Fibroblast of villous mesenchyme (primary cell): ENCODE measurements around the gene BNC2. TPM values are rescaled to one million over a fixed set of nuclear protein-coding genes. Genes with fewer than 3 reads are reported as not detected.

Source experiments
- DNase-seq: peaks from one replicate; pipeline ENCODE4 v3.0.0-alpha.2; 2010; ENCODE audit warnings: low read depth
- H3K4me3 ChIP-seq: 2 replicates; pipeline ENCODE4 v1.5.1; 2011; ENCODE audit warnings: low read depth, mild to moderate bottlenecking, low read length
- total RNA-seq: library from RNA; depleted of rRNA; stranded (reverse); fragments of >200 nt; gene quantifications from 2 replicates; pipeline ENCODE4 v1.2.3, GENCODE V29; 2012
- TF ChIP-seq, protein P1 (sequence below): IDR thresholded peaks from 2 replicates; pipeline ENCODE4 v1.5.1; 2012; ENCODE audit warnings: low read depth, mild to moderate bottlenecking, low read length; ENCODE audit not compliant: insufficient read depth

BNC2 gene
- total RNA-seq, 1 donor = 33.7 TPM

DNA sequence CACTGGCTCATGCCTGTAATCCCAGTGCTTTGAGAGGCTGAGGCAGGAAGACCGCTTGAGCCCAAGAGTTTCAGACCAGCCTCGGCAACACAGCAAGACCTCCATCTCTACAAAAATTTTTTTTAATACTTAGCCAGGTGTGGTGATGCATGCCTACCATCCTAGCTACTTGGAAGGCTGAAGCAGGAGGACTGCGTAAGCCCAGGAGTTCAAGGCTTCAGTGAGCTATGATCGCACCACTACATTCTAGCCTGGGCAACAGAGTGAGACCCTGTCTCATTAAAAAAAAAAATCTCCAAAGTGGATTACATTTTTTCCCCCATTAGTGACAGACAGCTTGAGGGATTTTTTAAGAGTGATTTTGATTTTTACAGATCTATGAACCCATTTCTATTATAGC, 230.8 kb downstream of the BNC2 start:
- TF ChIP-seq, protein P1, sequence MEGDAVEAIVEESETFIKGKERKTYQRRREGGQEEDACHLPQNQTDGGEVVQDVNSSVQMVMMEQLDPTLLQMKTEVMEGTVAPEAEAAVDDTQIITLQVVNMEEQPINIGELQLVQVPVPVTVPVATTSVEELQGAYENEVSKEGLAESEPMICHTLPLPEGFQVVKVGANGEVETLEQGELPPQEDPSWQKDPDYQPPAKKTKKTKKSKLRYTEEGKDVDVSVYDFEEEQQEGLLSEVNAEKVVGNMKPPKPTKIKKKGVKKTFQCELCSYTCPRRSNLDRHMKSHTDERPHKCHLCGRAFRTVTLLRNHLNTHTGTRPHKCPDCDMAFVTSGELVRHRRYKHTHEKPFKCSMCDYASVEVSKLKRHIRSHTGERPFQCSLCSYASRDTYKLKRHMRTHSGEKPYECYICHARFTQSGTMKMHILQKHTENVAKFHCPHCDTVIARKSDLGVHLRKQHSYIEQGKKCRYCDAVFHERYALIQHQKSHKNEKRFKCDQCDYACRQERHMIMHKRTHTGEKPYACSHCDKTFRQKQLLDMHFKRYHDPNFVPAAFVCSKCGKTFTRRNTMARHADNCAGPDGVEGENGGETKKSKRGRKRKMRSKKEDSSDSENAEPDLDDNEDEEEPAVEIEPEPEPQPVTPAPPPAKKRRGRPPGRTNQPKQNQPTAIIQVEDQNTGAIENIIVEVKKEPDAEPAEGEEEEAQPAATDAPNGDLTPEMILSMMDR = no peak
- no peak overlapping the region for H3K4me3 ChIP-seq

DNA sequence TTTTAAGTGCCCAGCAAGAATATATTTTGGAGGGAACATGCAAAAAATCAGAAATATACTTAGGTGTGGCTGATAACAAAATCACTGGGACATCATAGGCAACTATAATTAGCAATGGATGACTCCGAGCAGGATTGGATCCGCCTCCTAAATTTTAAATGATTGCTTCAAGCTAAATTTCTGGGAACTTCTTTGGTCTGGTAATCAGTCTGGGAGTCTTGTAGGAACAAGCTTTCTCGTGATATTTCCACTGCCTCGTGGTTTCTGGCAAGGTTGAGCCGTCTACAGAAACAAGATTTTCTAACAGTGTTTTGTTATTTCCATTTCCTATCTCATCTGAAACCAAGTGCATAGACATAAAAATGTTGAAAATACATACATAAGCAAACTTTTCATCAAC, 232.6 kb downstream of the BNC2 start:
- TF ChIP-seq, protein P1 = no peak
- H3K4me3 ChIP-seq = no peak overlapping the region
- no peak for DNase-seq

More for the DNA sequence above, 230.8 kb downstream of the BNC2 start:
- DNase-seq = no peak

DNA sequence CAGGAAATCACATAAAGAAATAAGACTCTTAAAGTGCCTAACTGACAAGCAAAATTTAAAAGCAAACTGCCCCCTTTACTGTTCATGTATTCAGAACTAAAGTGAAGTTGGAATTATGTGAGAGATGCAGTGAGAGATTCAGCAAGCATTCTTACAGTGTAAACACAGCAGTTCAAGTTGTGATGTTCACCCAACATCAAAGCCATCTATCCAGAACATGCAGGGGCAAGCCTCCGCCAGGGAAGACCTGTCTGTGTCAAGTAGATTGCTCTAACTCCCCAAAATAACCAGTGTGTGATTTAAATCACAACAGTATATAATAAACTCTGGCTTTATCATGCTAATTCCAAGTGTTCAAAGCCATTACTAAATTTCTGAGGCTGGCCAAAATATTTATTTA, 233.3 kb downstream of the BNC2 start:
- DNase-seq = no peak
- H3K4me3 ChIP-seq = no peak overlapping the region
- TF ChIP-seq, protein P1 = no peak

DNA sequence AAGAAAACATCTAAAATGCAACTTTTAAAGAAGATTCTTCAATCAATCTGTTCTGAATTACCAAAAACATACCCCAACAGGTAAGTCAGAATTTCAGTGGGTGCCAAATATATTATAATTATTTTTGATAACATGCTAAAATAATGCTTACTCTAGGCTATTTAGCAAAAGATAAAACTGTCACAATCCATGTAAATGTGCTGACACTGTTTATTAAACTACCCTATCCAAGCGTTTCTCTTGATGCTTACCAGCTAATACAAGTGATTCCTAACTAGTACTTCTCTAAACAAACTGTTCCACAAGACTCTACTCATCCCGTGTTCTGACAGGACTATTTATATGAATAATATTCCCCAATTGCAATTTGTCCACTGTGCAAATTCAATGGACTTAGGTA, 236.7 kb downstream of the BNC2 start:
- TF ChIP-seq, protein P1 = no peak
- H3K4me3 ChIP-seq = no peak overlapping the region
- DNase-seq = no peak

DNA sequence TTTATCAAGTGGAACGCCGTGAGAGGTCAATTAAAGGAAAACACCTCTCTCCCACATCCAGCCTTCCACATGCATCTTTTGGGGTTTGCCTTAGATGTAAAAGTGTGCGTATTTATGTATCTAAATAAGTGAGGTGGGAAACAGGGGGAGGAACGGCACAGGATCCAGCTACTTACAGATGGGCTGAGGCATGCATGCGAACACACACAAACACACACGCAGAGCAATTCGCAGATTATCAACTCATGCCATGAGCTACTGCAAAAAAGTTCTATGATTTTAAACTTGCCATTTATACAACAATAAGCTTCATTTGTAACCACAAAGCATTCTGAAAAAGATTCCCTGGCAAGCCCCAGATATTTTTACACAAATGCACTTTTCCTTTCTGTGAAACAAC, 242.1 kb downstream of the BNC2 start:
- no peak for DNase-seq
- TF ChIP-seq, protein P1 = no peak
- H3K4me3 ChIP-seq = peak overlapping the region; percentile 5

DNA sequence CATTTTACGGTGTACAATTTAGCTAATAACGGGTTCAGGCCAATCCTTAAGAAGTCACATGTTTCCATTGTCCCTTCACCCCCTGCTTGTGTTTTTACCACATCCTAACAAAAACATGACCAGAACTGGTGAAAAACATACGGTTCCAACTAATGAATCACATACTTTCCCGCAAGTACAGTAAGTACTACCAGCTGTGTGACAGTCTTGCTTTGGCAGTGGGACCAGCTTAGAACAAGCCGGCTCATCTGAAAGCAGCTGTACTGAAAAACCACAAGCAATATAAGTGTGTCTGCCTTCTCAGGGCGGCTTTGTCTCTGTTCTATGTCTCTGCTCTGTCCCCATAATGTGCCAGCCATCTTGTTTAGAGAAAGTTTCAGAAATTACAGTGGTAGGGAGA, 242.5 kb downstream of the BNC2 start:
- H3K4me3 ChIP-seq = no peak overlapping the region
- peak; percentile 91 for DNase-seq
- TF ChIP-seq, protein P1 = no peak

DNA sequence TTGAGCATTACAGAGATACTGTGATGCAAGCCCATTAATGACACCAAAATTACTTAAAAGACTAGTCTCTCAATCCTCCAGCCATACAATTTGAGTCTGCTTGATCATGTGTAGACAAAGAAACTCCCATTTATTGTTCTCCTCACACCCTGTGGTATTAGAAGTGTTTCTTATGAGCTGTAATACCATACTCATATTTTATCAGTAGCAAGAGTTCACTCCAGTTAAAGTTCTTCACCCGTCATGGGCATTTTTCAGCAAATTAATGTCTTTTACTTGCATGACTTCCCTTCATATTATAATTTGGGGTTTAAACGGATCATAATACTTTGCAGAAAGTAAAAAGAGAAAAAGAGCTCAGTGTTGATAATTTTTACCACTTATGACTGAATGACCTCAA, 242.9 kb downstream of the BNC2 start:
- DNase-seq = no peak
- no peak overlapping the region for H3K4me3 ChIP-seq
- TF ChIP-seq, protein P1 = no peak
